ENCODE measurements around the gene SETD4.

DNA sequence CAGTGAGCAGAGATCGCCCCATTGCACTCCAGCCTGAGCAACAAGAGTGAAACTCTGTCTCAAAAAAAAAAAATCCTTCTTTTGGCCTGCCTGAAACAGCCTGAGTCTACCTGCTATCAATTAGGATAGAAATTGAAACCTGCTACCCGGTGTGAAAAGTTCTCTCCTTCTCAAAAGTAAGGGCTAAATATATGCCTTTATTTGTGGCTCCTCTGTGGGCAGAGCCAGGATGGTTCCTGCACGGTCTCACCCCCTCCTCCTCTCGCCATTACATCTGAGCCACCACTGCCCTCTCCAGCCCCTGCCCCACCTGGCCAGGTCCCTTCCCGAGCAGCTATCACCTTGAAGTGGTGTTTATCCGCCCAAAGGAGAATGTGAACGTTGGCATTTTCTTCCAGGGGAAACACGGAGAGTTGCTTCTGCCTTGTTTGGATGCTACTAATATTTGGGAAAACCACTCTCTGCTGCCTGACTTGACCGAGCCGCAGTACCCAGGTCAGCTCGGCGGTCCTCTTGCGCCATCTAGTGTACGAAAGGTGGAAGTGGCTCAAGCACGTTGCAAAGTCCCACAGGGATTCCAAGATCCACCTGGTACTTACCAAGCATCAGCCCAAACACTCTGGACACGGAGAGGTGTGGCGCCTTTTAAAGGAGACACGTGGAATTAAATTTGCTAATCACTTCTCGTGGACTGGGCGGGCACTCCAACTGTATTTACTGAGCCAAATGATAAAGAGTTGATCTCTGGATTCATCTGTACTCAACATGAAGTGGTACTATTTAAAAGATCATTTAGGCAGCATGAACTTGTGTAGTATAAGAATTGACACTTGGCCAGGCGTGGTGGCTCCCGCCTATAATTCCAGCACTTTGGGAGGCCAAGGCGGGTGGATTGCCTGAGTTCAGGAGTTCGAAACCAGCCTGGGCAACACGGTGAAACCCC is 31.9 kb downstream of the SETD4 start:
- no peak for TF ChIP-seq NFIC (IDR thresholded peaks at IDR 0.05)
- no peak for TF ChIP-seq YY1 (IDR thresholded peaks at IDR 0.05; ENCODE audit: low read depth)
- TF ChIP-seq MAX (IDR thresholded peaks at IDR 0.05), result no peak
- TF ChIP-seq REST (IDR thresholded peaks at IDR 0.05; ENCODE audit: low read depth), result no peak
- no peak for TF ChIP-seq TCF12 (IDR thresholded peaks at IDR 0.05; ENCODE audit: low read depth)
- TF ChIP-seq CEBPB (IDR thresholded peaks at IDR 0.05), result no peak
- no peak for TF ChIP-seq TEAD4 (IDR thresholded peaks at IDR 0.05)
- TF ChIP-seq RAD21 (IDR thresholded peaks at IDR 0.05; ENCODE audit: low read depth), result peak; percentile 95
- TF ChIP-seq CREB1 (IDR thresholded peaks at IDR 0.05; ENCODE audit: low read depth), result no peak
- no peak for TF ChIP-seq FOXM1 (IDR thresholded peaks at IDR 0.05; ENCODE audit: borderline replicate concordance, low read depth)
- no peak for TF ChIP-seq EP300 (IDR thresholded peaks at IDR 0.05; ENCODE audit: borderline replicate concordance)

All from Ishikawa (cell line).